Measurements from ENCODE around the gene MAF. TPM values are rescaled to one million over a fixed set of nuclear protein-coding genes. Genes with fewer than 3 reads are reported as not detected.
A peak's percentile ranks its signal among the peaks of the same experiment; 100 is the strongest.

Gene MAF
- total and polyA plus RNA-seq, 10 donors: 8.8 to 107 (median 60.6) TPM

- TF ChIP-seq POLR2AphosphoS5 (IDR thresholded peaks at IDR 0.05) (no peak), POLR2A (IDR thresholded peaks at IDR 0.05) (no peak)
- TF ChIP-seq, protein P1, sequence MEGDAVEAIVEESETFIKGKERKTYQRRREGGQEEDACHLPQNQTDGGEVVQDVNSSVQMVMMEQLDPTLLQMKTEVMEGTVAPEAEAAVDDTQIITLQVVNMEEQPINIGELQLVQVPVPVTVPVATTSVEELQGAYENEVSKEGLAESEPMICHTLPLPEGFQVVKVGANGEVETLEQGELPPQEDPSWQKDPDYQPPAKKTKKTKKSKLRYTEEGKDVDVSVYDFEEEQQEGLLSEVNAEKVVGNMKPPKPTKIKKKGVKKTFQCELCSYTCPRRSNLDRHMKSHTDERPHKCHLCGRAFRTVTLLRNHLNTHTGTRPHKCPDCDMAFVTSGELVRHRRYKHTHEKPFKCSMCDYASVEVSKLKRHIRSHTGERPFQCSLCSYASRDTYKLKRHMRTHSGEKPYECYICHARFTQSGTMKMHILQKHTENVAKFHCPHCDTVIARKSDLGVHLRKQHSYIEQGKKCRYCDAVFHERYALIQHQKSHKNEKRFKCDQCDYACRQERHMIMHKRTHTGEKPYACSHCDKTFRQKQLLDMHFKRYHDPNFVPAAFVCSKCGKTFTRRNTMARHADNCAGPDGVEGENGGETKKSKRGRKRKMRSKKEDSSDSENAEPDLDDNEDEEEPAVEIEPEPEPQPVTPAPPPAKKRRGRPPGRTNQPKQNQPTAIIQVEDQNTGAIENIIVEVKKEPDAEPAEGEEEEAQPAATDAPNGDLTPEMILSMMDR (IDR thresholded peaks at IDR 0.05 in 8 of 11, conservative IDR thresholded peaks at IDR 0.05 in 3 of 11): no peak
- Histone ChIP-seq H3K4me3 (no peak overlapping the region), H3K27me3 (replicated peaks in 1 of 7) (peaks cover 0 to 58% (median 0%) of the 10 kb centered on the region in 7 donors), H3K4me1 (peaks cover 12 to 30% (median 15%) of the 10 kb centered on the region in 6 donors), H3K9me3 (no peaks in the 10 kb centered on the region), H3K27ac (no peak overlapping the region), H3K36me3 (no peaks in the 10 kb centered on the region)
- intact Hi-C loops (cut with DNase I; ENCODE audit: low total_unique reads): loop anchor here (10.0 kb wide), 1 partner anchor 1481 kb away; no protein-coding TSS in a partner anchor
- WGBS, 5 donors: 57 to 60% (median 59%) methylated on average over 7 of the region's 7 CpGs
- DNase-seq: no peak
These were observed 5.5 kb upstream of the MAF start for GRCh38 chr16:79605999-79606398.

DNA sequence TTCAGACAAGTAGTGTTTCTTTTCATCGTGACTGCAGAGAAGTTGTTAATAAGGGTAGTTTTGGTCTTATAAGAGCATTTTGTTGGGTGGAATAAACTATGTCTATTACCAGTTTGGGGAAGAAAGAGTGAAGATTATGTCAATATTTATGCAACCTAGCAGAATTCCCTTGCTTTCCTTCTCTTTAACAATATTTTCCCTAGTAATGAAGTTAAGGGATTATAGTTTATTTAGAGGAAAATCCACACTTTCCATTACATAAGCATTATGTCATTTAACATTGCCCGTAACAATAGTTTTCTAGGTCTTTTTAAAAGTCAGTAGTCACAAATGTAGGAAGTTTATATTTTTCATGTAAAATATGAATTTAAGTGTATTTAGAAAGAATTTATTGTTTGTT, 2.5 kb upstream of the MAF start:
- peaks cover 12 to 49% (median 22%) of the 10 kb centered on the region in 6 donors for H3K4me1 ChIP-seq
- intact Hi-C loops (cut with DNase I; ENCODE audit: low total_unique reads): loop anchor here (5.0 to 10.0 kb wide), 3 partner anchors 676 to 1478 kb away; no protein-coding TSS in a partner anchor
- no peak for TF ChIP-seq POLR2A (IDR thresholded peaks at IDR 0.05)
- TF ChIP-seq, protein P1 (IDR thresholded peaks at IDR 0.05 in 8 of 11, conservative IDR thresholded peaks at IDR 0.05 in 3 of 11): no peak
- TF ChIP-seq POLR2AphosphoS5 (IDR thresholded peaks at IDR 0.05): no peak
- WGBS, 5 donors: 74 to 83% (median 82%) methylated on average over 2 of the region's 2 CpGs
- no peak for DNase-seq
- no peaks in the 10 kb centered on the region for H3K9me3 ChIP-seq
- peak overlapping the region in 1 of 8 donors; percentile 91 for H3K4me3 ChIP-seq
- H3K27ac ChIP-seq: peak overlapping the region in 3 of 8 donors; percentile 62 to 93 (median 92)
- peaks cover 0 to 60% (median 6%) of the 10 kb centered on the region in 7 donors for H3K27me3 ChIP-seq (replicated peaks in 1 of 7)
- no peaks in the 10 kb centered on the region for H3K36me3 ChIP-seq

DNA sequence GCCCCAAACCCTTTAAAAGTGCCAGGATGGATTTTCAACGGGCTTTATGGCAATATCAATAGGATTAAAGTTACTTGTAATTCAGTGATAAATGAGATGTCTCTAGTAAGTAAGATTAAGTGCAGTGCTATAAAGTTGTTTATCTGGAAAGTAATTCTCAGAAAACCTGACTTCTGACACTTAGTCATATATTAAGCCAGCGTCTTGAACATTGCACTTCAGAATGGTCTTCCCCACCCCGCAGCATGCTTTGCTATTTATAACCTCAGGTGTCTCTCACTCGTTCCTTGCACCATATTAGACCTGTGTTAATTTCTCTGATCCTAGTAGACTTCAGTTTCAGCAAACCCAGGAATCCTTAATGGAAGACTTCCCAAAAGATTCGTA, 2.1 kb upstream of the MAF start:
- H3K4me3 ChIP-seq: peak overlapping the region in 1 of 8 donors; percentile 91
- no peaks in the 10 kb centered on the region for H3K9me3 ChIP-seq
- TF ChIP-seq, protein P1 (IDR thresholded peaks at IDR 0.05 in 8 of 11, conservative IDR thresholded peaks at IDR 0.05 in 3 of 11): no peak
- no peak for TF ChIP-seq POLR2A (IDR thresholded peaks at IDR 0.05)
- no peak for TF ChIP-seq POLR2AphosphoS5 (IDR thresholded peaks at IDR 0.05)
- peaks cover 12 to 52% (median 24%) of the 10 kb centered on the region in 6 donors for H3K4me1 ChIP-seq
- H3K27me3 ChIP-seq (replicated peaks in 1 of 7): peaks cover 0 to 59% (median 6%) of the 10 kb centered on the region in 7 donors
- WGBS, 5 donors: 35 to 41% (median 37%) methylated on average over 5 of the region's 5 CpGs
- intact Hi-C loops (cut with DNase I; ENCODE audit: low total_unique reads): loop anchor here (5.0 to 10.0 kb wide), 3 partner anchors 675 to 1478 kb away; no protein-coding TSS in a partner anchor
- no peak for DNase-seq
- no peaks in the 10 kb centered on the region for H3K36me3 ChIP-seq
- peak overlapping the region in 5 of 8 donors; percentile 62 to 93 (median 92) for H3K27ac ChIP-seq

DNA sequence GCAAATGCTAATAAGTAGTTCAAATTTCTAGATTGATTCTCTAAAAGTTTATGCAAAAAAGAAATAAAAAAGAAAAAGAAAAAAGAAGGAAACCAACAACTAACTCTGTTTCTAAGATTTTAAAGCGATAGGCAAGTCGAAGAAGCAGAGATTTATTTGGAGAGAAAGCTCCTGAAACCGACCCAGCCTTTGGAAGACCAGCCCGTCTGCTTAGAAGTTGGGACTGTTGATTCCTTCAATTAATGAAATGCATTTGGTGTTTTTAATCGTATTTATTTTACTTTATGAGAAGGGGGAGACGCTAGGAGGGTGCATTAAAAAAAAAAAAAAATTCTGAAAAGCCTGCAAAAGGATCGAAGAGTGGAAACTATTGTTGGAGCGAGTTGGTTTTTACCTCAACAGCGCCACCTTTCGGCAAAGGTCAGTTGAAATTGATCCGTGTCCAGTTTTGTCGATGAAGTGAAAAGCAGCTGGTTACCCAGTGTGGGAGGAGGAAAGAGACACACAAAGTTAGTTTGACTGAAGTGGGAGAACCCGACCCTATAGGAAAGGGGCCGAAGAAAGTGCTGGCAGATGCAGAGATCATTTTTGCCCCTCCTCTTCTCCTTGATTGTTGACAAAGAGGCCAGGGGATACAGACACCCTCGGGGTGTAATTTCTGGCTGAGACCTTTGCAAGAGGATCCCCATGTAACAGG, 1.5 kb upstream of the MAF start:
- TF ChIP-seq, protein P1 (IDR thresholded peaks at IDR 0.05 in 8 of 11, conservative IDR thresholded peaks at IDR 0.05 in 3 of 11): peak; percentile 52 to 81 (median 70)
- no peak for TF ChIP-seq POLR2AphosphoS5 (IDR thresholded peaks at IDR 0.05)
- peaks cover 0 to 62% (median 6%) of the 10 kb centered on the region in 7 donors for H3K27me3 ChIP-seq (replicated peaks in 1 of 7)
- H3K27ac ChIP-seq: peak overlapping the region; percentile 85 to 94 (median 92)
- no peaks in the 10 kb centered on the region for H3K9me3 ChIP-seq
- H3K36me3 ChIP-seq: no peaks in the 10 kb centered on the region
- 2 to 5% (median 4%) methylated on average over 15 of the region's 15 CpGs for WGBS, 5 donors
- peak overlapping the region; percentile 60 to 91 (median 68) for H3K4me3 ChIP-seq
- intact Hi-C loops (cut with DNase I; ENCODE audit: low total_unique reads): loop anchor here (5.0 to 10.0 kb wide), 3 partner anchors 675 to 1477 kb away; no protein-coding TSS in a partner anchor
- peak; percentile 83 for DNase-seq
- peaks cover 12 to 57% (median 26%) of the 10 kb centered on the region in 6 donors for H3K4me1 ChIP-seq
